ENCODE results near the gene ARSG.

DNA sequence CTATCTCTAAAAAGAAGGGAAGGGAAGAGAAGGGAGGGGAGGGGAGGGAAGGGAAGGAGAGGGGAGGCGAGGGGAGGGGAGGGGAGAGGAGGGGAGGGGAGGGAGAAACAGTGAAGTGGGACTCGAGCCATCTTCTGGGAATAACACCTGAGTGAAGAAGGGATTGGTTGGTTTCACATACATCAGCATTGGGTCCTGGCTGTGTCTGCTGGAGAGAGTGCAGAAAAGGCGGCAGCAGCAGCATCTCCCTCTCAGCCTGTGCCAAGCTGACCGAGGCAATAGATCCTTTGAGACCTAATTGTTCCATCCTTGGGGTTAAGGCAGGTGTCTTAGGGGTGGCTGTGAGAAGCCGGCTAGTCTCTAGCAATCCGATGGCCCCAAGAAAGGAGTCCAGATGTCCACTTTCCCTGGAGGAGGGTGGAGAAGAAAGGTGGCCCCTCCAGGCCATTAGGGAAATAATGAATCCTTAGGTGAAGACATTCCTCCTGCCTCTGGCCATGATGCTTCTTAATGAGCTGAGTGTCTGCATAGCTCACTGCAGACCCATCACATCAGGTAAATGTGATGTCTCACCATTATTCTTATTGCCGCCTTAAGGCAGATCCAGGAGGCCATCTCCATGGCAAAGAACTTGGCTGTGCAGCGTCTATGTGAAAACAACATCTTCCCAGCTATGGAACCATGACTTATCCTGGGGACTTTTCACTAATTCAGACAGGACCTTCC is 94.4 kb downstream of the ARSG start:
- TF ChIP-seq CTCF (IDR thresholded peaks at IDR 0.05) (no peak), ESRRA (IDR thresholded peaks at IDR 0.05; ENCODE audit: borderline replicate concordance, low read length) (no peak), RAD21 (conservative IDR thresholded peaks at IDR 0.05 in 1 of 2, IDR thresholded peaks at IDR 0.05 in 1 of 2) (no peak), POLR2AphosphoS2 (conservative IDR thresholded peaks at IDR 0.05; ENCODE audit: low read length) (no peak), POLR2A (IDR thresholded peaks at IDR 0.05; ENCODE audit: low read length) (no peak), MAZ (IDR thresholded peaks at IDR 0.05; ENCODE audit: borderline replicate concordance, low read depth, low read length) (no peak), HOXB13 (CRISPR knock-in tag; IDR thresholded peaks at IDR 0.05; ENCODE audit: low read depth) (no peak), CEBPB (IDR thresholded peaks at IDR 0.05) (no peak), CHD2 (IDR thresholded peaks at IDR 0.05; ENCODE audit: low read length, partially characterized antibody) (no peak), ELK1 (IDR thresholded peaks at IDR 0.05; ENCODE audit: low read depth, low read length) (no peak), HDAC2 (IDR thresholded peaks at IDR 0.05) (no peak), USF2 (IDR thresholded peaks at IDR 0.05) (no peak)
- TF ChIP-seq, protein P1, sequence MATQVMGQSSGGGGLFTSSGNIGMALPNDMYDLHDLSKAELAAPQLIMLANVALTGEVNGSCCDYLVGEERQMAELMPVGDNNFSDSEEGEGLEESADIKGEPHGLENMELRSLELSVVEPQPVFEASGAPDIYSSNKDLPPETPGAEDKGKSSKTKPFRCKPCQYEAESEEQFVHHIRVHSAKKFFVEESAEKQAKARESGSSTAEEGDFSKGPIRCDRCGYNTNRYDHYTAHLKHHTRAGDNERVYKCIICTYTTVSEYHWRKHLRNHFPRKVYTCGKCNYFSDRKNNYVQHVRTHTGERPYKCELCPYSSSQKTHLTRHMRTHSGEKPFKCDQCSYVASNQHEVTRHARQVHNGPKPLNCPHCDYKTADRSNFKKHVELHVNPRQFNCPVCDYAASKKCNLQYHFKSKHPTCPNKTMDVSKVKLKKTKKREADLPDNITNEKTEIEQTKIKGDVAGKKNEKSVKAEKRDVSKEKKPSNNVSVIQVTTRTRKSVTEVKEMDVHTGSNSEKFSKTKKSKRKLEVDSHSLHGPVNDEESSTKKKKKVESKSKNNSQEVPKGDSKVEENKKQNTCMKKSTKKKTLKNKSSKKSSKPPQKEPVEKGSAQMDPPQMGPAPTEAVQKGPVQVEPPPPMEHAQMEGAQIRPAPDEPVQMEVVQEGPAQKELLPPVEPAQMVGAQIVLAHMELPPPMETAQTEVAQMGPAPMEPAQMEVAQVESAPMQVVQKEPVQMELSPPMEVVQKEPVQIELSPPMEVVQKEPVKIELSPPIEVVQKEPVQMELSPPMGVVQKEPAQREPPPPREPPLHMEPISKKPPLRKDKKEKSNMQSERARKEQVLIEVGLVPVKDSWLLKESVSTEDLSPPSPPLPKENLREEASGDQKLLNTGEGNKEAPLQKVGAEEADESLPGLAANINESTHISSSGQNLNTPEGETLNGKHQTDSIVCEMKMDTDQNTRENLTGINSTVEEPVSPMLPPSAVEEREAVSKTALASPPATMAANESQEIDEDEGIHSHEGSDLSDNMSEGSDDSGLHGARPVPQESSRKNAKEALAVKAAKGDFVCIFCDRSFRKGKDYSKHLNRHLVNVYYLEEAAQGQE (IDR thresholded peaks at IDR 0.05) = no peak
